Epithelial cell of proximal tubule (primary cell): ENCODE data around the gene PLA2G4A. TPM values are rescaled to one million over a fixed set of nuclear protein-coding genes. Genes with fewer than 3 reads are reported as not detected.
A peak's percentile ranks its signal among the peaks of the same experiment; 100 is the strongest.

ENCODE experiments used
- DNase-seq: peaks from one replicate; pipeline ENCODE4 v3.0.0-alpha.2; 2011; ENCODE audit warnings: low read depth
- H3K4me3 ChIP-seq: 2 replicates; pipeline ENCODE4 v1.5.1; 2011; ENCODE audit warnings: low read depth, mild to moderate bottlenecking, low read length
- total RNA-seq: library from RNA; depleted of rRNA; stranded (reverse); fragments of >200 nt; gene quantifications from 2 replicates; pipeline ENCODE4 v1.2.3, GENCODE V29; 2015
- TF ChIP-seq, protein P1 (sequence below): conservative IDR thresholded peaks from 2 replicates; pipeline ENCODE4 v1.5.1; 2012; ENCODE audit warnings: low read depth, mild to moderate bottlenecking, low read length

PLA2G4A gene
- 0.40 and 2.3 TPM in 2 replicates for total RNA-seq

DNA sequence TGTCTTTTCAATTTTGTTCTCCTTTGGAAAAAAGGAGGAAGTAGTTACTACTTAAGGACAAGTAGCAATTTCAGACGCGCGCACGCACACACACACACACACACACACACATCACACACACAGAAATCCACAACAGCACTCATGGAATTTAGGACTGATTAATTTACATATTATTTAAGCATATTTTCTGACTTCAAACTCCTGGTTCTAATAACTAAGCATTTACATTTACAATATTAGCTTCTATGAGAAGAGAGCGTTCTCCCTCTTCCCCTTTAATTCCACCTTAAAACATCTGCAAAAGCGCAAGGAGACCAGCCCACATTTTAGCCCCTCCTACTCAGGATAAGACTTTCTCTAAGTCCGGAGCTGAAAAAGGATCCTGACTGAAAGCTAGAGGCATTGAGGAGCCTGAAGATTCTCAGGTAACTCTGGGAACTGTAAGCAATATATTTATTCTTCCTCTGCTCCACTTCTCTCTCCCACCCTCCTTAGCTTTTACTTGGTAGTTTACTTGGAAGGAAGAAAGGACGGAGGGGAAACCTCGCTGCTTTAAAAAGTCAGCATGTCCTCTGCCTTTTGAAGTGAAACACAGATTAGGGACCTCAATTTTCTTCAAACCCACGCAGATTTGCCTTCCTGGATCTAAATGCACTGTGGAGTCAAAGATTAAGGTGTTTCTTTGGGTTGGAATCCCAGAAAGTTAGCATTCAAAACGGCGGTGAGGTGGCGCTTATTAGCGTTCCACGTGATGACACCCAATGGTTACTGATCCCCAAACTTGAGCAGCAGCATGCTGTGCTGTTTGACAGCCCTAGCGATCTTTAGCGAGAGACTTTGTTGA is at the start of gene PLA2G4A:
Gene PLA2G4A (plus strand): TSS at position 339 of the 844 bp plus-strand sequence. CDS start 25,406 bp downstream, outside the sequence.
- DNase-seq = peak; percentile 55
- TF ChIP-seq, protein P1, sequence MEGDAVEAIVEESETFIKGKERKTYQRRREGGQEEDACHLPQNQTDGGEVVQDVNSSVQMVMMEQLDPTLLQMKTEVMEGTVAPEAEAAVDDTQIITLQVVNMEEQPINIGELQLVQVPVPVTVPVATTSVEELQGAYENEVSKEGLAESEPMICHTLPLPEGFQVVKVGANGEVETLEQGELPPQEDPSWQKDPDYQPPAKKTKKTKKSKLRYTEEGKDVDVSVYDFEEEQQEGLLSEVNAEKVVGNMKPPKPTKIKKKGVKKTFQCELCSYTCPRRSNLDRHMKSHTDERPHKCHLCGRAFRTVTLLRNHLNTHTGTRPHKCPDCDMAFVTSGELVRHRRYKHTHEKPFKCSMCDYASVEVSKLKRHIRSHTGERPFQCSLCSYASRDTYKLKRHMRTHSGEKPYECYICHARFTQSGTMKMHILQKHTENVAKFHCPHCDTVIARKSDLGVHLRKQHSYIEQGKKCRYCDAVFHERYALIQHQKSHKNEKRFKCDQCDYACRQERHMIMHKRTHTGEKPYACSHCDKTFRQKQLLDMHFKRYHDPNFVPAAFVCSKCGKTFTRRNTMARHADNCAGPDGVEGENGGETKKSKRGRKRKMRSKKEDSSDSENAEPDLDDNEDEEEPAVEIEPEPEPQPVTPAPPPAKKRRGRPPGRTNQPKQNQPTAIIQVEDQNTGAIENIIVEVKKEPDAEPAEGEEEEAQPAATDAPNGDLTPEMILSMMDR = no peak
- peak within 1 kb of the TSS; percentile 61 for H3K4me3 ChIP-seq

DNA sequence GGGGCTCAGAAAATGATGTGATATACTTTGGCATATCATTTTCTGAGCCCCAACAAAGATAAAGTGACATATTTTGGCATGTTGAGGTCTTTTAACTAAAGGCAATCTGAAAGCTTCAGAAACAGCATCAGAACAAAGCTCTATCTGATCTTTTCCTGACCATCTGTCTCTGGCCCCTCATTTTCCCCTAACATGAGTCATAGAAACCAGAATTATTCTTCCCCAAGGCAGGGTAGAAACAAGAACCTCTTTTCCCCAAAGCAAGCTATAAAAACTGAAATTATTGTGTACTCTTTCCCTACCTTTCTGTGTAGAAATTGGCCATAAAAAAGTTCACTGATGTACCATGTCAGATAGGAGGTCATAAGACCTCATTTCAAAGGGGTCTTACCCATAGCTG is 48.7 kb upstream of the PLA2G4A start:
- no peak for DNase-seq
- H3K4me3 ChIP-seq = no peak overlapping the region
- TF ChIP-seq, protein P1 = no peak

DNA sequence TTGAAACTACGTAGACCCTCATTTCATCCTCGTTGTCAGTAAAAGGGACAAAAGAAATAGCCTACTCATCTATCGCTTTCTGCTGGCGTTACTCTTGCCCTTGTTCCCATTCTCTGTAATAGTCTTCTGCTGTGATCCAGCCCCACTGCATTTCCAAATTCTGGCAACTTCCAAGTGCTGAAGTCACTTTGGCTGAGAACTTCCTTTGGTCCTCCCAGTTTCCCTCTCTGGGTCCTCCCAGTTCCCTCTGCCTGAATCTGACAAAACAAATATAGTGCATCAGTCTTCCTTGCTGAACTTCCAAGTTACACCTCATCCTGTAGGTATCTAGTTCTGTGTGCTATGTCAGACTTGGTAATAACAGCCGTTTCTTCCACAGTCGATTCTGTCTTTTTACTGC is 47.0 kb upstream of the PLA2G4A start:
- TF ChIP-seq, protein P1 = no peak
- no peak overlapping the region for H3K4me3 ChIP-seq
- no peak for DNase-seq

DNA sequence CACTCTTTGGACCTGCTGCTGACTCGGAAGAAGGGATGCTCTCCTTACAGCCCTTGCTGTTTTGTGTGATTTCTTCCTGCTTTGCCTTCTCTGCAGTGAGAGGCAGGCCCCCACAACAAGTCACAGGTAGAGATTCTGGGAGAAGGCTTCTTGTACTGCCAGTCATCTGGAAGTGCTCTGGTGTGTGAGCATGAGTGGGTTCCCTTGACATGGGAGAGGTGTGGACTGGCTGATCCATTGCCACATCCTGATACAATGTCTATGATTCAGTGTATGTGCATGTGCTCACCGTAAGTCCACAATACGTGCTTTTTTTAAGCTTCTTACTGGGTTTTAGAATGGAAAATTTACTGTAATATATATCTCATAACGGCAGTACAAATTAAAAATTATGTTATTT is 46.0 kb upstream of the PLA2G4A start:
- no peak for DNase-seq
- no peak overlapping the region for H3K4me3 ChIP-seq
- TF ChIP-seq, protein P1 = no peak

DNA sequence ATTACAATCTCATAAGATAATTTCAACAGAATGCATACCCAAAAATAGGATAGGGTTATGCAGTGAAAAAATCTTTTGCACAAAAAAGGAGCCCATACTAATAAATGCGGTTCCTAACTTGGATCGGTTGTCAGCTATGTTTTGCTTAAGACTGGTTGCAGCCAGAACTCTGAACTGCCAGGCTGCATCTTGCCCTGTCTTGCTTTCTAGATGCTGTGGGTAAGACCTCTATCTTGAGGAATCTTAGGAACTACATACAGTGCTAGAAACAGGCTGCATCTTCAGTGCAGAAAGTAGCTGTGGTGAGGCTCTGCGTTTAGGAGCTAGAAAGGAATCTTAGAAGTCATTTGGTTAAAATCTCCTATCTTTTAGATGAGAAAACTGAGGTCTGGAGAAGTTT is 45.6 kb upstream of the PLA2G4A start:
- DNase-seq = no peak
- TF ChIP-seq, protein P1 = no peak
- no peak overlapping the region for H3K4me3 ChIP-seq

DNA sequence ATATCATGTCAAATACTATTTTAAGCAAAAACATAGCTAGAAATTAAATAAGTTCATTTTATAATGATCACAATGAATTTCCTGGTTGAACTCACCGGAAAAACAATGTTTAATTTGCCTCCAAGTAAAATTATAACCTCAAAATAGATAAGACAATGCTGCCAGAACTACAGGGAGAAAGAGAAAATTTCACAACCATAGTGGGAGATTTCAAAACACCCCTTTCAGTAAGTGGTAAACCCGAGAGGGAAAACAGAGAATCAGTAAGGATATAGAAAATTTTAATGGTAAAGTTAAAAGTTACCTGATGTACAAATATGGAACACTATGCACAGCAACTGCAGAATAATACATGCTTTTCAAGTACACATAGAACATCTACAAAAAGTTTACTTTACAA is 43.2 kb upstream of the PLA2G4A start:
- TF ChIP-seq, protein P1 = no peak
- H3K4me3 ChIP-seq = no peak overlapping the region
- DNase-seq = no peak

DNA sequence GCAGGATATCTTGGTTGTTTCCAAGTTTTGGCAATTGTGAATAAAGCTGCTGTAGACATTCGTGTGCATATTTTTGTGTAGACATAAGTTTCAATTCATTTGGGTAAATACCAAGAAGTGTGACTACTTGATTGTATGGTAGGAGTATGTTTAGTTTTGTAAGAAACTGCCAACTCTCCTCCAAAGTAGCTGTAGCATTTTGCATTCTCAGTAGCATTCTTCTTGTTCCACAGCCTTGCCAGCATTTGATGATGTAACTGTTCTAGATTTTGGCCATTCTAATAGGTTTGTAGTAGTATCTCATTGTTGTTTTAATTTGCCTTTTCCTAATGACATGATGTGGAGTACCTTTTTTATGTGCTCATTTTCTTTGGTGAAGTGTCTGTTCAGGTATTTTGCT is 38.6 kb upstream of the PLA2G4A start:
- H3K4me3 ChIP-seq = no peak overlapping the region
- TF ChIP-seq, protein P1 = no peak
- no peak for DNase-seq
